ENCODE measurements around the gene KYAT1. TPM values are rescaled to one million over a fixed set of nuclear protein-coding genes. Genes with fewer than 3 reads are reported as not detected.

KYAT1 gene
- total RNA-seq, 1 experiment from 2014 or later: 7.8 TPM

DNA sequence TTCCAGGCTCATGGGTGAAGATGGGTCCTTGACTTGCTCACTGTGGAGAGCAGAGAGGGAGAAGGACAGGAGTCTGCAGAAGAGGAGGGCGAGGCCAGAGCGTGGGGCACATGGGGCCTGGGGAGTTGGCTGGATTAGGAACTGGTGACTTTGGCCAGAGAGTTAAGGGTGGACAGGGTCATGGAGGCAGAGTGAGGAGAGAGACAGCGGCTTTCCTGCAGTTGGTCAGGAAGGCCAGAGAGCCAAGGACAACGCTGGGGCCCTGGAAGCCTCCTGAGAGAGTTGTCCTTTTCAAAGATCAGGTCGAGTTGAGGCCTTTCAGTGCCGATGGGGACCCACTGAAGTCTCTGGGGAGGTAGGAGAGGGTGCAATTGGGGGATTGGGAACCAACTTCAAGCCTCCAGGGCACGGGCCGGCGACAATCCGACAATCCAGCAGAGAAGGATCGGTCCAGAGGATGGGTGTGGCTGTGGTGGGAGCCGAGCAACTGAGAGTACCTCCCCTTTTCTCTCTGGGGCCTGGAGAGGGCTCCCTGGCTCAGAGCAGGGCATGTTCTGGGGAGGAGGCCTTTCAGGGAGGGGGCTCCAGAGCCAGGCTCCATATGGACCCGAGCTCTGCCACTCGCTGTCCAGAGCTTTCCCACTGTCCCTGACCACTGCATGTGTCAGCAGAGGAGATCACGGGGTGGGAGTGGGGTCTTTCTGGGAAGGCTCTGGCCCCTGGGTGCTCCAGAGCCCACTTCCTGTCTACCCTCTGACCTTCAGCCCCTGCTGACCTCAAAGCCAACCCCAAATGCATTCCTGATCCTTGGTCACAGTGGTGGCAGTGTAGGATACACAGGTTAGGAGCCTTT, 31.5 kb upstream of the KYAT1 start:
- H3K27ac Mint-ChIP-seq (ENCODE audit: unreplicated experiment): peak overlapping the region; percentile 81
- ChIA-PET POLR2A (interaction anchor here (0.5 to 0.8 kb wide), 3 partner anchors 37 to 663 kb away, joined by 3 to 6 read pairs (median 3); partner anchors contain the start of gene ENDOG), CTCF (interaction anchor here (0.9 kb wide), 1 partner anchor 95 kb away, joined by 3 read pairs; the partner anchor contains the start of gene ENDOG)
- H3K4me3 Mint-ChIP-seq (ENCODE audit: unreplicated experiment): no peak overlapping the region
- no peaks in the 10 kb centered on the region for H3K9me3 ChIP-seq
- no TSS peak for BruUV-seq (replicated peaks)
- H3K36me3 ChIP-seq (ENCODE audit: control insufficient read depth, insufficient read depth, low read length): no peaks in the 10 kb centered on the region; the same call in 1 of the 2 replicates
- intact Hi-C loops (cut with micrococcal nuclease; ENCODE audit: unreplicated experiment): no loop called here
- no peak overlapping the region for H3K4me3 ChIP-seq (ENCODE audit: low read depth, low read length)
- no peaks in the 10 kb centered on the region for H3K27me3 Mint-ChIP-seq (ENCODE audit: insufficient read depth, unreplicated experiment)
- no peaks in the 10 kb centered on the region for H3K27me3 ChIP-seq (replicated peaks; ENCODE audit: control insufficient read depth, insufficient read depth, low read length)
- H3K36me3 Mint-ChIP-seq (ENCODE audit: insufficient read depth, unreplicated experiment): peaks cover 58% of the 10 kb centered on the region
- TF ChIP-seq, protein P1, sequence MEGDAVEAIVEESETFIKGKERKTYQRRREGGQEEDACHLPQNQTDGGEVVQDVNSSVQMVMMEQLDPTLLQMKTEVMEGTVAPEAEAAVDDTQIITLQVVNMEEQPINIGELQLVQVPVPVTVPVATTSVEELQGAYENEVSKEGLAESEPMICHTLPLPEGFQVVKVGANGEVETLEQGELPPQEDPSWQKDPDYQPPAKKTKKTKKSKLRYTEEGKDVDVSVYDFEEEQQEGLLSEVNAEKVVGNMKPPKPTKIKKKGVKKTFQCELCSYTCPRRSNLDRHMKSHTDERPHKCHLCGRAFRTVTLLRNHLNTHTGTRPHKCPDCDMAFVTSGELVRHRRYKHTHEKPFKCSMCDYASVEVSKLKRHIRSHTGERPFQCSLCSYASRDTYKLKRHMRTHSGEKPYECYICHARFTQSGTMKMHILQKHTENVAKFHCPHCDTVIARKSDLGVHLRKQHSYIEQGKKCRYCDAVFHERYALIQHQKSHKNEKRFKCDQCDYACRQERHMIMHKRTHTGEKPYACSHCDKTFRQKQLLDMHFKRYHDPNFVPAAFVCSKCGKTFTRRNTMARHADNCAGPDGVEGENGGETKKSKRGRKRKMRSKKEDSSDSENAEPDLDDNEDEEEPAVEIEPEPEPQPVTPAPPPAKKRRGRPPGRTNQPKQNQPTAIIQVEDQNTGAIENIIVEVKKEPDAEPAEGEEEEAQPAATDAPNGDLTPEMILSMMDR (IDR thresholded peaks at IDR 0.05; ENCODE audit: insufficient read depth in 1 of 2, low read depth in 1 of 2, low read length in 1 of 2, severe bottlenecking in 1 of 2, unreplicated experiment in 1 of 2): no peak
- H3K9me3 Mint-ChIP-seq (ENCODE audit: unreplicated experiment): no peaks in the 10 kb centered on the region
- DNase-seq: no peak
- H3K4me1 ChIP-seq: peaks cover 19% of the 10 kb centered on the region
- peaks cover 22% of the 10 kb centered on the region for H3K4me1 Mint-ChIP-seq (ENCODE audit: low read depth, unreplicated experiment)

DNA sequence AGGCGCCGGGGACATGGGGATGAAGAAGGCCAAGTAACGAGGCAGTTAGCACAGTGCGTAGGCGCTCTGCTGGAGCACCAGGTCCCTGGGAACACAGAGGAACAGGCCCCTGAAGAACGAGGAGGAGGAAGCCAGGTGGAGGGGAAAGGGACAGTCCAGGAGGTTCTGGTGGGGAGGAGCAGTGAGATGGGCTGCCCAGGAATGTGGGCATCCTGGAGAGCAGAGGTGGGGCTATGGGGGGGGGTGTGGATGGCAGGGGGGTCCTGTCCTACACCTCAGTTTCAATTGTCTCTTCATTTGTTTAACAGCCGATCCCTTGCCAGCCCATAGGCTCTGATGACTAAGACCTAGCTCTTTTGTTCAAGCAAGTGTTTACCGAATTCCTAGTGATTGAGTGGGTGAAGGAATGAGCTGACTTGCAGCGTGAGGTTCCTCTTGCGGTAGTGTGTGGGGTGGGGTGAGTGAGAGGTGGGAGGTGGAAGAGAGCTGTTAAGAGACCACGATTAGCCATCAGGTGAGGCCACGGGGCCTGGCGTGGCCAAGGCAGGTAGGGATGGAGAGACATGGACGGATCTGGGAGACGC, 30.6 kb upstream of the KYAT1 start:
- BruUV-seq (replicated peaks): no TSS peak
- peaks cover 49% of the 10 kb centered on the region for H3K36me3 Mint-ChIP-seq (ENCODE audit: insufficient read depth, unreplicated experiment)
- H3K27me3 Mint-ChIP-seq (ENCODE audit: insufficient read depth, unreplicated experiment): no peaks in the 10 kb centered on the region
- H3K4me3 ChIP-seq (ENCODE audit: low read depth, low read length): no peak overlapping the region
- H3K4me1 ChIP-seq: peaks cover 19% of the 10 kb centered on the region
- peaks cover 1% of the 10 kb centered on the region; the same call in 1 of the 2 replicates for H3K36me3 ChIP-seq (ENCODE audit: control insufficient read depth, insufficient read depth, low read length)
- H3K9me3 Mint-ChIP-seq (ENCODE audit: unreplicated experiment): no peaks in the 10 kb centered on the region
- no peaks in the 10 kb centered on the region for H3K27me3 ChIP-seq (replicated peaks; ENCODE audit: control insufficient read depth, insufficient read depth, low read length)
- peak; percentile 52 to 53 for DNase-seq
- H3K9me3 ChIP-seq: no peaks in the 10 kb centered on the region
- H3K27ac Mint-ChIP-seq (ENCODE audit: unreplicated experiment): peak overlapping the region; percentile 81
- ChIA-PET CTCF (interaction anchor here (0.7 to 0.9 kb wide), 3 partner anchors 15 to 94 kb away, joined by 3 to 6 read pairs (median 3); partner anchors contain the start of gene ENDOG), POLR2A (interaction anchor here (0.5 to 0.8 kb wide), 3 partner anchors 36 to 662 kb away, joined by 3 to 6 read pairs (median 3); partner anchors contain the start of gene ENDOG)
- intact Hi-C loops (cut with micrococcal nuclease; ENCODE audit: unreplicated experiment): no loop called here
- H3K4me3 Mint-ChIP-seq (ENCODE audit: unreplicated experiment): peak overlapping the region; percentile 7
- TF ChIP-seq, protein P1 (IDR thresholded peaks at IDR 0.05; ENCODE audit: insufficient read depth in 1 of 2, low read depth in 1 of 2, low read length in 1 of 2, severe bottlenecking in 1 of 2, unreplicated experiment in 1 of 2): no peak
- H3K4me1 Mint-ChIP-seq (ENCODE audit: low read depth, unreplicated experiment): peaks cover 22% of the 10 kb centered on the region

DNA sequence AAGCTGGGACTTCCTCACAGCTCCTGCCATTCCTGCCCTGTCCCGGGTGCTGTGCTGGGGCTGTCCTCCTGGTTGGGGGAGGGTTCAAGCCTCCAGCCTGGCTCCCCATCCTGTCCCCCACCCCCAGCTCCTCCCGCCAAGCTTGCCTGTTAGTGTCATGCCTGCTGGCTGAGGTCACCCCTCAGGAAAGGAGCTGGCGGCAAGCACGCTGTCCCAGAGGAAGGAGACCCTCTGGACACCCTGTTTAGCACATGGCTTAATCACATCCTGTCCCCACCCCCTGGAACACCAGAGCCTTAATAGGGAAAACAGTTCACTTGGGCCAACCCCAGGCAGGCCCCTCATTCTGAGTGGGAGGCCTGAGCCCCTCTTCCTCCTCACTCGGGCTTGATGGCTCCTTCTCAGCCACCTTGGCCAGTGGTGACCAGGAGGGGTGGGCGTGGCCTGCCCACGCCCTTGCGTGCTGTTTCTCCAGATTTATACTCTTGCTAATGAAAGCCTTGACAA, 29.8 kb upstream of the KYAT1 start:
- intact Hi-C loops (cut with micrococcal nuclease; ENCODE audit: unreplicated experiment): no loop called here
- H3K4me1 Mint-ChIP-seq (ENCODE audit: low read depth, unreplicated experiment): peaks cover 22% of the 10 kb centered on the region
- no peaks in the 10 kb centered on the region for H3K27me3 ChIP-seq (replicated peaks; ENCODE audit: control insufficient read depth, insufficient read depth, low read length)
- no TSS peak for BruUV-seq (replicated peaks)
- ChIA-PET CTCF (no interaction called here), POLR2A (no interaction called here)
- H3K4me3 Mint-ChIP-seq (ENCODE audit: unreplicated experiment): no peak overlapping the region
- no peaks in the 10 kb centered on the region for H3K9me3 ChIP-seq
- no peaks in the 10 kb centered on the region for H3K9me3 Mint-ChIP-seq (ENCODE audit: unreplicated experiment)
- TF ChIP-seq, protein P1 (IDR thresholded peaks at IDR 0.05; ENCODE audit: insufficient read depth in 1 of 2, low read depth in 1 of 2, low read length in 1 of 2, severe bottlenecking in 1 of 2, unreplicated experiment in 1 of 2): no peak
- peaks cover 1% of the 10 kb centered on the region; the same call in 1 of the 2 replicates for H3K36me3 ChIP-seq (ENCODE audit: control insufficient read depth, insufficient read depth, low read length)
- H3K4me3 ChIP-seq (ENCODE audit: low read depth, low read length): no peak overlapping the region
- H3K27me3 Mint-ChIP-seq (ENCODE audit: insufficient read depth, unreplicated experiment): no peaks in the 10 kb centered on the region
- H3K27ac Mint-ChIP-seq (ENCODE audit: unreplicated experiment): peak overlapping the region; percentile 81
- peaks cover 41% of the 10 kb centered on the region for H3K36me3 Mint-ChIP-seq (ENCODE audit: insufficient read depth, unreplicated experiment)
- H3K4me1 ChIP-seq: peaks cover 19% of the 10 kb centered on the region
- DNase-seq: no peak

Data from Caco-2 (cell line).